ENCODE data around the gene NCAPG2.

The NCAPG2 gene, protein sequence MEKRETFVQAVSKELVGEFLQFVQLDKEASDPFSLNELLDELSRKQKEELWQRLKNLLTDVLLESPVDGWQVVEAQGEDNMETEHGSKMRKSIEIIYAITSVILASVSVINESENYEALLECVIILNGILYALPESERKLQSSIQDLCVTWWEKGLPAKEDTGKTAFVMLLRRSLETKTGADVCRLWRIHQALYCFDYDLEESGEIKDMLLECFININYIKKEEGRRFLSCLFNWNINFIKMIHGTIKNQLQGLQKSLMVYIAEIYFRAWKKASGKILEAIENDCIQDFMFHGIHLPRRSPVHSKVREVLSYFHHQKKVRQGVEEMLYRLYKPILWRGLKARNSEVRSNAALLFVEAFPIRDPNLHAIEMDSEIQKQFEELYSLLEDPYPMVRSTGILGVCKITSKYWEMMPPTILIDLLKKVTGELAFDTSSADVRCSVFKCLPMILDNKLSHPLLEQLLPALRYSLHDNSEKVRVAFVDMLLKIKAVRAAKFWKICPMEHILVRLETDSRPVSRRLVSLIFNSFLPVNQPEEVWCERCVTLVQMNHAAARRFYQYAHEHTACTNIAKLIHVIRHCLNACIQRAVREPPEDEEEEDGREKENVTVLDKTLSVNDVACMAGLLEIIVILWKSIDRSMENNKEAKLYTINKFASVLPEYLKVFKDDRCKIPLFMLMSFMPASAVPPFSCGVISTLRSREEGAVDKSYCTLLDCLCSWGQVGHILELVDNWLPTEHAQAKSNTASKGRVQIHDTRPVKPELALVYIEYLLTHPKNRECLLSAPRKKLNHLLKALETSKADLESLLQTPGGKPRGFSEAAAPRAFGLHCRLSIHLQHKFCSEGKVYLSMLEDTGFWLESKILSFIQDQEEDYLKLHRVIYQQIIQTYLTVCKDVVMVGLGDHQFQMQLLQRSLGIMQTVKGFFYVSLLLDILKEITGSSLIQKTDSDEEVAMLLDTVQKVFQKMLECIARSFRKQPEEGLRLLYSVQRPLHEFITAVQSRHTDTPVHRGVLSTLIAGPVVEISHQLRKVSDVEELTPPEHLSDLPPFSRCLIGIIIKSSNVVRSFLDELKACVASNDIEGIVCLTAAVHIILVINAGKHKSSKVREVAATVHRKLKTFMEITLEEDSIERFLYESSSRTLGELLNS

DNA sequence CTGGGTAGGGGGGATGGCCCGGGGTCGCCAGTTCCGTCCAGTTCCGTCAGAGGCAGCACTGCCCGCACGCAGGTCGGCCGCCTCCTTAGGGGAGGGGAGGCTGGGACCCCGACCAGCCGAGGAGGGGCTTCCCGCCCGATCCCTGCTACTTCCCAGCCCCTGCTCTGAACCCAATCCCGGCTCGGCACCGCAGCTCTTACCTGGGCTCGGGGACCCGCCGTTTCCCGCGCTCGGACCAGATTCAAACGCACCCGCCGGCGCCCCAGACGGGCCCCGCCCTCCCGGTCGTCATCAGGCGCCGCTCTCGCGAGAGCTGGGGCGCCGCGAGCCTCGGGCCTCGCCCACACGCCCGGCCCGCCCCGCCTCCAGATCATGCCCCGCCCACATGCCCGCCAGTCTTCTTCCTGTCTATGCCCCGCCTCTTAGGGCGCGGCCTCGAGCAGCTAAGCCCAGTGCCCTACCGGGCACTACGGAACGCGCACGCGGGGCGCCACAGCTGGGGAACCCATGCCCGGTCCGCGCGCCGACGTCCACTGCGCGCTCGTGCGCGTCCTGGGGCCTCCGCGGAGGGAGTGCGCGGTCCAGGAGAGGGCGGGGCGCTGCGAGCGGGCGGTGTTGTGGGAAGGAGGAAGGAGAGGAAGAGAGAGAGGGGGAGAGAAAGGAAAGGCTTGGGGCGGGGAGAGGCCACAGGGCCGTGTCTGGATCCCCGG is at the start of gene NCAPG2:
TSS of gene NCAPG2 (minus strand) at position 281 of the 710 bp plus-strand sequence. CDS start 2,905 bp downstream, outside the sequence.
- peak; percentile 99 for DNase-seq

DNA sequence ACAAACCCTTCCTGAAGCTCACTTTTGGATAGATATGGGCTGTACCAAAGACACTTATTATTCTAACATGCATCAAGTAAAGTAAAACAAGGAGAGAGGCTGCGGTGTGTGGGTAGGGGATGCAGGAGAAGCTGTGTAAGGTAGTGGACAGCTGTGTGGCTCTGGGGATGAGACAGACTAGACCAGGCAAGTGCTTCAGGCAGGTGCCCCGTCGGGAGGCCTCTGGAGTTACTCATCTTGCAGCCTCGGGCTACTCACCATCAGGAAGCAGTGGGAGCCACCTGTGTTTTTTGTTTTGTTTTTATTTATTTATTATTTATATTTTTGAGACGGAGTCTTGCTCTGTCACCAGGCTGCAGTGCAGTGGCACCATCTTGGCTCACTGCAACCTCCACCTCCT is 49.3 kb upstream of the NCAPG2 start:
- no peak for DNase-seq

- no peak for DNase-seq
Measured at GRCh38 chr7:158751751-158752150, 47.1 kb upstream of the NCAPG2 start.

GRCh38 chr7:158751199-158751598 is 46.6 kb upstream of the NCAPG2 start:
- no peak for DNase-seq

- no peak for DNase-seq
Measured at GRCh38 chr7:158750702-158751101, 46.1 kb upstream of the NCAPG2 start.

DNA sequence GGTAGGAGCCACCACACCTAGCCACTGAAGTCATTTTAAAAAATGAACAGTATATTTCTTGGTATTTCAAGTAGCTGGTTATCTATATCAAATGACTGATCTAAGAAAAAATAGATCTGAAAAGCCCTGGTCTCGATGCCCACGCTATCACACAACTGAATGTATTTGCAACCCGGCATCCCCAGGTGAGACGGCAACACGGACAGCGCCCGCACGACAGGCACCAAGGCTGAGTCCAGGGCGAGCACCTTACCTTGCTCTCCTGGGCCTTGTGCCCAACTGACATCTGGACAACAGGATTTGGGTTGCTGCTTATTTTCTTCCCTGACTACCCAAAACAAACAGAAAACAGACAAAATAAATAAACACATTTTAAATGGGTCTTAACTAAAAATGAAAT is 44.8 kb upstream of the NCAPG2 start:
- DNase-seq, result no peak

GRCh38 chr7:158748335-158748734 is 43.7 kb upstream of the NCAPG2 start:
- no peak for DNase-seq

- DNase-seq, result no peak
Measured at GRCh38 chr7:158747408-158747807, 42.8 kb upstream of the NCAPG2 start.

- no peak for DNase-seq
Measured at GRCh38 chr7:158746957-158747356, 42.4 kb upstream of the NCAPG2 start.

- no peak for DNase-seq
Measured at GRCh38 chr7:158745057-158745715, 40.6 kb upstream of the NCAPG2 start.

GRCh38 chr7:158744070-158744469 is 39.5 kb upstream of the NCAPG2 start:
- DNase-seq, result no peak

DNA sequence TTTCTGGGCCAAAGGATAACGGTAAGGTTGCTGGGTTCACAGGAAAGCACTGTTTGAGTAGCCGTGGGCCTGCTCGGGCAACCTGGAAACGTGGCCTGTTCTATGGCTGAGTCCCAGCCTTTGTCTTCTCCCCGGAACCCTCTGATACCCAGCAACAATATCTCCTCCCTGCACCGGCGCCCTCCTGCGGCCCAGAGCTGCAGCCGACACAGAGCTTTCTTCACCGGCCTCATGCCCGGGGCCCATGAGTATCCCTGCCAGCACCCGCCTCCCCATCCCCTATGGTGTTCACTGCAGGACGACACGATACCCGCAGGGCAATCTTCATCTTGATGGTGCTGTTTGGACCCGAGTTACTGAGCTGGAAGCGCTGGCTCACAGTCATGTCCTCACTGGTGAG is 38.6 kb upstream of the NCAPG2 start:
- DNase-seq, result no peak

GRCh38 chr7:158742065-158742821 is 37.6 kb upstream of the NCAPG2 start:
- DNase-seq, result no peak

DNA sequence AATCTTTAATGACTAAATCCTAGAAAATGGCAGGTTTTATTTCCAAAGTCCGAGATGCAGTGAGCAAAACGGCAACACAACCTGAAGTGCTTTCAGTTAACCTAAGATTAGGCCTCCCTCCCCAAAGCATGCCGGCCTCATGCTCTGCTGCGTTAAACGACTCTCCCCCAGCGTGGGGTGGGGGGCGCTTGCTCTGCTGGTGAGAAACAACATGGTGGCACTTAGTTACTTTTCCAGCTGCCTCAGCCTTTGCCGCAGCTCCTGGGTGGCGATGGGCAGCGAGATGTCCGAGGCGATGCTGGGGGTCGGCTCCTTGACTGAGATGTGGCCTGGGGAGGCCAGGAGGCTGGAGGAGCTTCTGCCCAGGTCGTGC is 36.7 kb upstream of the NCAPG2 start:
- DNase-seq, result no peak

GRCh38 chr7:158740657-158741293 is 36.2 kb upstream of the NCAPG2 start:
- no peak for DNase-seq

GRCh38 chr7:158740013-158740656 is 35.5 kb upstream of the NCAPG2 start:
- no peak for DNase-seq

DNA sequence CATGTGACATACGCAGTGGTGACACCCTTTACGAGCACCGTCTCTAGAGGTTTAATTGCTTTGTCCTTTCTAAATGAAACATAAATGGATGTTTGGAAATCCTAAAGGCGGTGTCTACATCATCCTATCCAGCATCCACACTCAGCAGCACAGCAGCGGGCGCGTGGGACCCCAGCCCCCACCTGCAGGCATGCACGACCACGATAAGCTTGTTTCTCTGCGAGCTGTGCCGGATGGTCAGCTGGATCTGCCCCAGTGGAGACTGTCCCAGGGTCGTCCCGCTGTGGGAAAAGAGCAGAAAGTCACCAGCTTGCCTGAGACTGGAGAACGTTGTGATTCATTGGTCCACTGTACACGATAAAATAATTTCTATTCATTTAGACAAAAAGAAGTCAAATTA is 34.2 kb upstream of the NCAPG2 start:
- DNase-seq, result no peak

DNA sequence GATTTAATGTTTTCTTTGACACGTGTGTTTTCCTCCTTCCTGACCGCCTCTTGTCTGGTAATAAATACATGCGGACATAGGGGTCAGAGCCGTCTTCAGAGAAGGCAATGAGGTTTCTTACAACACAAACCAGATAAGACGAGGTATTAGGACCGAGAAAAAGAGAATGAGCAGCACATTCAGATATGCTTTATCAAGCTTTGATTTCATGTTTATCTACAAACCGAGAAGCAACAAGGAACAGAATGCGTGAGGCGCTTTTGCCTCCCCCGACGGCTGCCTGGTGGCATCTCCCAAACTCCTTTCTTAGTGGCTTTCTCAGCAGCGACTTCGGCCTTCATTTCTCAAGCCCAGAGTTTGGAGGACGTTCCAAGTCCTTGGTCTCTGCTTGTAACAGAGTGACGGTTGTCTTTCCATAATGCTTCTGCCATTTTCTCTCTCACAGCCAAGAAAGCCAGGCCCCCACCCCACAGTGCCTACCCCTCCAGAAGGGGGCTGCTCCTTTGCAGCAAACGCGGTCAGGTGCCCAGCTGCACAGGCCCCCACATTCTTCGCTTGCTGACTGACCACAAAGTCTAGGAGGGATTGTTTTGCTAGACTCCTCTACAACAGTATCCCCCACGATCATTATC is 32.6 kb upstream of the NCAPG2 start:
- no peak for DNase-seq

DNA sequence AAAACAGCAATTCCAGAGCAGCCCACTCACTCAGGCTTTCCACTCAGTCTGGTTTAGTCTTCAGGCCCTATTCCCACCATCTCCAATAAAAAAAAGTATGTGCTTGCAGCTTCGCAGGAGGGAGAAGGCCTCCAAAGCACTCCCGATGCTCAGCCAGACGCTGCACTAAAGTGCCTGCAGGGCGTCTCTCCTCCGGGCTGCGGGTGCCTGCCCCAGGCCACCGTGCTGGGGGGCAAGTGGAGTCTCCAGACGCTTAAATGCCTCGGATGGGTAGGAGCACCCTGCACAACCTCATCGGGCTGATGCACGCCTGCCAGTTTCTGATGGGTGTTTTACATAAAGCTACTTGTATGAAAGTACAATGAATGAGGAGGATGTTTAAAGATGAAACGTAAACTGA is 31.3 kb upstream of the NCAPG2 start:
- DNase-seq, result no peak

GRCh38 chr7:158734861-158735260 is 30.3 kb upstream of the NCAPG2 start:
- no peak for DNase-seq
